AG04450 (cell line): Measurements from ENCODE around the gene NAV1. TPM values are rescaled to one million over a fixed set of nuclear protein-coding genes. Genes with fewer than 3 reads are reported as not detected.

Experiments
- CTCF ChIA-PET: fragments of 300-600, 350-600 bp; formaldehyde crosslinking; extraction: SDS; loops from one replicate; lab custom pipeline; 2022; ENCODE audit warnings: antibody characterized with exemption, inconsistent platforms; lab: Charles Lee
- POLR2A ChIA-PET: fragments of 350-600 bp; formaldehyde crosslinking; extraction: SDS; loops from one replicate; lab custom pipeline; 2021; ENCODE audit warnings: antibody characterized with exemption, inconsistent platforms; lab: Yijun Ruan, JAX
- DNase-seq: peaks from one replicate; pipeline ENCODE4 v3.0.0-alpha.2; 2011; ENCODE audit warnings: low read depth, low spot score
- H3K27ac ChIP-seq: one replicate; pipeline ENCODE4 v1.5.1; 2012; ENCODE audit warnings: low read depth, low read length, control low read depth
- H3K27me3 ChIP-seq: one replicate; pipeline ENCODE4 v1.6.0; 2012; ENCODE audit warnings: low read length; ENCODE audit not compliant: control insufficient read depth, insufficient read depth
- H3K4me3 ChIP-seq: 2 replicates; pipeline ENCODE4 v1.5.1; 2011; ENCODE audit warnings: mild to moderate bottlenecking, low read depth, low read length, control low read depth
- H3K9me3 ChIP-seq: 2 replicates; pipeline ENCODE4 v1.5.1; 2012; ENCODE audit warnings: low read length; ENCODE audit not compliant: control insufficient read depth, insufficient read depth
- CTCF ChIP-seq: IDR thresholded peaks from 2 replicates; pipeline ENCODE4 v1.5.1; 2011; ENCODE audit warnings: low read depth, low read length, control low read depth, inconsistent platforms
- polyA plus RNA-seq: library from polyadenylated mRNA; depleted of rRNA; stranded (reverse); fragments of >200 nt; gene quantifications from 2 replicates; pipeline ENCODE4 v1.2.3, GENCODE V29; 2011

Gene NAV1
- polyA plus RNA-seq, 1 experiment: 17.5 TPM

GRCh38 chr1:201582705-201583442, 43.9 kb downstream of the NAV1 start:
- ChIA-PET POLR2A (interaction anchor here (0.9 to 4.1 kb wide), 6 partner anchors 11 to 67 kb away, joined by 3 to 30 read pairs (median 7); no protein-coding TSS in a partner anchor), CTCF (interaction anchor here (0.6 to 2.0 kb wide), 7 partner anchors 8 to 126 kb away, joined by 3 to 7 read pairs (median 3); no protein-coding TSS in a partner anchor)
- Histone ChIP-seq H3K9me3 (no peaks in the 10 kb centered on the region), H3K27ac (peak overlapping the region; percentile 70), H3K27me3 (no peaks in the 10 kb centered on the region), H3K4me3 (no peak overlapping the region)
- TF ChIP-seq CTCF: no peak
- DNase-seq: no peak

DNA sequence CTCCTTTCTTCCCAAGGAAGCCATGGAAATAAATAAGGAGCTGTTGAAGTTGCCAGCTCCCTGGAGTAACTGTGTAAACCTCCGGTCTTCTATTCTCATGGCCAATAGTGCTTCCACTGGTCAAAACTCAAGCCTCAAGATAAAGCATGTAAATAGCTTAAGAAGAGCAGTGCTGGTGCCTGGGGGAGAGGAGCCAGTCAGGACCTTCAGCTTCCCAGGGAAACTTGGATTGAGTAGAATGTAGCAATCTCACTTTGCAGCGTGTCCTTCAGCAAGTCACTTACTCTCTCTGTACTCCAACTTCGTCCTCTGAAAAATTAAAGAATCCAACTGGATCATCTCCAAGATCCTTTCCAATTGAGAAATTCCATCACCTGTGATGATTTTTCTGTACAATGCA, 44.7 kb downstream of the NAV1 start:
- POLR2A ChIA-PET: interaction anchor here (0.9 to 4.1 kb wide), 4 partner anchors 10 to 65 kb away, joined by 3 to 30 read pairs (median 14); no protein-coding TSS in a partner anchor
- Histone ChIP-seq H3K27ac (no peak overlapping the region), H3K4me3 (no peak overlapping the region), H3K27me3 (no peaks in the 10 kb centered on the region), H3K9me3 (no peaks in the 10 kb centered on the region)
- DNase-seq: no peak
- CTCF ChIA-PET: interaction anchor here (0.7 to 2.0 kb wide), 3 partner anchors 19 to 72 kb away, joined by 3 to 4 read pairs (median 4); no protein-coding TSS in a partner anchor
- no peak for TF ChIP-seq CTCF

- POLR2A ChIA-PET: interaction anchor here (0.8 to 4.1 kb wide), 8 partner anchors 9 to 65 kb away, joined by 3 to 30 read pairs (median 7); no protein-coding TSS in a partner anchor
- CTCF ChIA-PET: interaction anchor here (0.6 to 1.1 kb wide), 3 partner anchors 18 to 187 kb away, joined by 3 to 4 read pairs (median 3); no protein-coding TSS in a partner anchor
- Histone ChIP-seq H3K9me3 (no peaks in the 10 kb centered on the region), H3K27me3 (no peaks in the 10 kb centered on the region), H3K4me3 (no peak overlapping the region), H3K27ac (peak overlapping the region; percentile 88)
- DNase-seq: no peak
- TF ChIP-seq CTCF: no peak
Observed at GRCh38 chr1:201584471-201585092, 45.7 kb downstream of the NAV1 start.

- no peak for TF ChIP-seq CTCF
- Histone ChIP-seq H3K9me3 (no peaks in the 10 kb centered on the region), H3K27ac (peak overlapping the region; percentile 88), H3K27me3 (no peaks in the 10 kb centered on the region), H3K4me3 (no peak overlapping the region)
- POLR2A ChIA-PET: interaction anchor here (0.8 to 4.1 kb wide), 8 partner anchors 8 to 64 kb away, joined by 3 to 30 read pairs (median 7); no protein-coding TSS in a partner anchor
- no peak for DNase-seq
- CTCF ChIA-PET: interaction anchor here (0.6 to 1.1 kb wide), 2 partner anchors 24 to 186 kb away, joined by 3 read pairs; no protein-coding TSS in a partner anchor
Observed at GRCh38 chr1:201585093-201585483, 46.2 kb downstream of the NAV1 start.
